ENCODE results near the gene EVPL. TPM values are rescaled to one million over a fixed set of nuclear protein-coding genes. Genes with fewer than 3 reads are reported as not detected.
A peak's percentile ranks its signal among the peaks of the same experiment; 100 is the strongest.

The EVPL gene
- polyA plus RNA-seq, 1 donor (not counting 4 experiments of a cell fraction or from before 2014, with no cell fraction given), result 7.6 TPM

DNA sequence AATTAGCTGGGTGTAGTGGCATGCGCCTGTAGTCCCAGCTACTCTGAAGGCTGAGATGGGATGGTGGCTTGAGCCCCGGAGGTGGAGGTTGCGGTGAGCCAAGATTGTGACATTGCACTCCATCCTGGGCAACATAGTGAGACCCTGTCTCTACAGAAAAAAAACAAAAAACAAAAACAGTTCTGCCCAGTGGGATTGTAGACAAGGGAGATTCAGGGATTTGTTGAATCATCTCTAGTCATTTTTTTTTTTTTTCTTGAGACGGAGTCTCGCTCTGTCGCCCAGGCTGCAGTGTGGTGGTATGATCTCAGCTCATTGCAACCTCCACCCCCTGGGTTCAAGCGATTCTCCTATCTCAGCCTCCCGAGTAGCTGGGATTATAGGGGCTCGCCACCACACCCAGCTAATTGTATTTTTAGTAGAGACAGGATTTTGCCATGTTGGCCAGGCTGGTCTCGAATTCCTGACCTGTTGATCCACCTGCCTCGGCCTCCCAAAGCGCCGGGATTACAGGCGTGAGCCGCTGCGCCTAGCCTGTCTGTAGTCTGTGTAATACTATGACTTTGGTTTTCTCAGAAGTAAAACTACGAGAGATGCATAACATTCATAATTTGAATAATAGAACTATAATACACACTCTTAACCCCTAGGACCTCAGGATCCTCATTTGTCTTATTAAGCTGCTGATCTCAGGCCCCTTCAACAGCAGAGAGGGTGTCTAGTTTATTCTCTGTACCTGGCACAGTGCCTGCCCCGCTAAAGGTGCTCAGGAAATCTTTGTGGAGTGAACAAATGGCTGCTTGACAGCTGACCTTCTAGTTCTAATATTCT is 46.7 kb downstream of the EVPL start:
- Histone ChIP-seq H3K79me2 (ENCODE audit: control insufficient read depth, insufficient read depth, low read length) (peaks cover 3% of the 10 kb centered on the region), H3K9ac (ENCODE audit: control insufficient read depth, extremely low read depth, insufficient read depth, low read length) (peak overlapping the region; percentile 95), H3K4me2 (ENCODE audit: control insufficient read depth, extremely low read depth, insufficient read depth, low read depth, low read length) (peak overlapping the region; percentile 79), H3K9me3 (ENCODE audit: control insufficient read depth, low read depth, low read length) (no peaks in the 10 kb centered on the region), H2AFZ (ENCODE audit: control insufficient read depth, low read length) (no peak overlapping the region), H4K20me1 (ENCODE audit: control insufficient read depth, extremely low read depth, insufficient read depth, low read length) (no peaks in the 10 kb centered on the region), H3K9me1 (ENCODE audit: control insufficient read depth, extremely low read depth, insufficient read depth, low read length) (no peaks in the 10 kb centered on the region), H3K4me1 (ENCODE audit: control insufficient read depth, extremely low read depth, insufficient read depth, low read length) (peaks cover 35% of the 10 kb centered on the region), H3K36me3 (ENCODE audit: control insufficient read depth in 2 of 2, extremely low read depth in 1 of 2, insufficient read depth in 2 of 2, low read length in 2 of 2) (no peaks in the 10 kb centered on the region), H3K27me3 (ENCODE audit: control insufficient read depth, extremely low read depth, insufficient read depth, low read length) (no peaks in the 10 kb centered on the region), H3K27ac (ENCODE audit: control insufficient read depth, insufficient read depth, low read length) (peak overlapping the region; percentile 96), H3K4me3 (ENCODE audit: control insufficient read depth in 2 of 3, extremely low read depth in 1 of 3, insufficient read depth in 2 of 3, low read depth in 1 of 3, low read length in 3 of 3) (peak overlapping the region; percentile 53 to 83 (median 79))
- no peak for DNase-seq (ENCODE audit: low read depth, low spot score)
- FAIRE-seq, result no peak
- TF ChIP-seq, protein P1, sequence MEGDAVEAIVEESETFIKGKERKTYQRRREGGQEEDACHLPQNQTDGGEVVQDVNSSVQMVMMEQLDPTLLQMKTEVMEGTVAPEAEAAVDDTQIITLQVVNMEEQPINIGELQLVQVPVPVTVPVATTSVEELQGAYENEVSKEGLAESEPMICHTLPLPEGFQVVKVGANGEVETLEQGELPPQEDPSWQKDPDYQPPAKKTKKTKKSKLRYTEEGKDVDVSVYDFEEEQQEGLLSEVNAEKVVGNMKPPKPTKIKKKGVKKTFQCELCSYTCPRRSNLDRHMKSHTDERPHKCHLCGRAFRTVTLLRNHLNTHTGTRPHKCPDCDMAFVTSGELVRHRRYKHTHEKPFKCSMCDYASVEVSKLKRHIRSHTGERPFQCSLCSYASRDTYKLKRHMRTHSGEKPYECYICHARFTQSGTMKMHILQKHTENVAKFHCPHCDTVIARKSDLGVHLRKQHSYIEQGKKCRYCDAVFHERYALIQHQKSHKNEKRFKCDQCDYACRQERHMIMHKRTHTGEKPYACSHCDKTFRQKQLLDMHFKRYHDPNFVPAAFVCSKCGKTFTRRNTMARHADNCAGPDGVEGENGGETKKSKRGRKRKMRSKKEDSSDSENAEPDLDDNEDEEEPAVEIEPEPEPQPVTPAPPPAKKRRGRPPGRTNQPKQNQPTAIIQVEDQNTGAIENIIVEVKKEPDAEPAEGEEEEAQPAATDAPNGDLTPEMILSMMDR (optimal IDR thresholded peaks at IDR 0.05 in 1 of 3, IDR thresholded peaks at IDR 0.05 in 1 of 3, conservative IDR thresholded peaks at IDR 0.05 in 1 of 3; ENCODE audit: extremely low read depth in 1 of 3, insufficient read depth in 2 of 3, low read length in 3 of 3), result no peak
- TF ChIP-seq EZH2 (IDR thresholded peaks at IDR 0.05; ENCODE audit: low read length), result no peak
- dilution Hi-C loops (cut with MboI; ENCODE audit: extremely low pct_ligation_motif_present, low sequenced_read_pairs), result no loop called here

DNA sequence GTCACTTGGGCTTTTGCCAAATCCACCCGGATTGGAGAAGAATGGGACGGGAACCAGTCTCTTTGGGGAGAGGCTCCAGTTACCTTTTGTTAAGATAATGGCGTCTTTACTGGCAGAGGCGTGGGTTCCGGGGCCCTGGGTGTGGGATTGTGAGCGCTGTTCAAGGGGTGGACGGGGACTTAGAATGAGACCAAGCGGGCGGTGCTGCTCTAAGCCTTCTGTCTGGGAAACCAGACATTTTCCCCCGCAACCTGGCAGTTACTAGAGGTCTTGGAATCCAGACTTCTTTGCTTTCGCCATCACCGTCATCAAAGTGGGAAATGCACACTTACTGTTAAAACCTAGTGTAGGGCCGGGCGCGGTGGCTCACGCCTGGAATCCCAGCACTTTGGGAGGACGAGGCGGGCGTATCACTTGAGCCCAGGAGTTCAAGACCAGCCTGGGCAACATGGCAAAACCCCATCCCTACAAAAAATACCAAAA is 47.4 kb downstream of the EVPL start:
- dilution Hi-C loops (cut with MboI; ENCODE audit: extremely low pct_ligation_motif_present, low sequenced_read_pairs), result no loop called here
- TF ChIP-seq, protein P1 (optimal IDR thresholded peaks at IDR 0.05 in 1 of 3, IDR thresholded peaks at IDR 0.05 in 1 of 3, conservative IDR thresholded peaks at IDR 0.05 in 1 of 3; ENCODE audit: extremely low read depth in 1 of 3, insufficient read depth in 2 of 3, low read length in 3 of 3), result no peak
- no peak for TF ChIP-seq EZH2 (IDR thresholded peaks at IDR 0.05; ENCODE audit: low read length)
- Histone ChIP-seq H3K9me1 (ENCODE audit: control insufficient read depth, extremely low read depth, insufficient read depth, low read length) (no peaks in the 10 kb centered on the region), H3K9ac (ENCODE audit: control insufficient read depth, extremely low read depth, insufficient read depth, low read length) (peak overlapping the region; percentile 95), H2AFZ (ENCODE audit: control insufficient read depth, low read length) (peak overlapping the region; percentile 89), H3K9me3 (ENCODE audit: control insufficient read depth, low read depth, low read length) (no peaks in the 10 kb centered on the region), H3K27me3 (ENCODE audit: control insufficient read depth, extremely low read depth, insufficient read depth, low read length) (no peaks in the 10 kb centered on the region), H3K27ac (ENCODE audit: control insufficient read depth, insufficient read depth, low read length) (peak overlapping the region; percentile 96), H3K36me3 (ENCODE audit: control insufficient read depth in 2 of 2, extremely low read depth in 1 of 2, insufficient read depth in 2 of 2, low read length in 2 of 2) (no peaks in the 10 kb centered on the region), H3K79me2 (ENCODE audit: control insufficient read depth, insufficient read depth, low read length) (peaks cover 3% of the 10 kb centered on the region), H3K4me3 (ENCODE audit: control insufficient read depth in 2 of 3, extremely low read depth in 1 of 3, insufficient read depth in 2 of 3, low read depth in 1 of 3, low read length in 3 of 3) (peak overlapping the region; percentile 53 to 83 (median 79)), H3K4me2 (ENCODE audit: control insufficient read depth, extremely low read depth, insufficient read depth, low read depth, low read length) (peak overlapping the region; percentile 79), H4K20me1 (ENCODE audit: control insufficient read depth, extremely low read depth, insufficient read depth, low read length) (no peaks in the 10 kb centered on the region), H3K4me1 (ENCODE audit: control insufficient read depth, extremely low read depth, insufficient read depth, low read length) (peaks cover 35% of the 10 kb centered on the region)
- FAIRE-seq (no peak), DNase-seq (ENCODE audit: low read depth, low spot score) (no peak)
